ENCODE results near the gene IDH2.

DNA sequence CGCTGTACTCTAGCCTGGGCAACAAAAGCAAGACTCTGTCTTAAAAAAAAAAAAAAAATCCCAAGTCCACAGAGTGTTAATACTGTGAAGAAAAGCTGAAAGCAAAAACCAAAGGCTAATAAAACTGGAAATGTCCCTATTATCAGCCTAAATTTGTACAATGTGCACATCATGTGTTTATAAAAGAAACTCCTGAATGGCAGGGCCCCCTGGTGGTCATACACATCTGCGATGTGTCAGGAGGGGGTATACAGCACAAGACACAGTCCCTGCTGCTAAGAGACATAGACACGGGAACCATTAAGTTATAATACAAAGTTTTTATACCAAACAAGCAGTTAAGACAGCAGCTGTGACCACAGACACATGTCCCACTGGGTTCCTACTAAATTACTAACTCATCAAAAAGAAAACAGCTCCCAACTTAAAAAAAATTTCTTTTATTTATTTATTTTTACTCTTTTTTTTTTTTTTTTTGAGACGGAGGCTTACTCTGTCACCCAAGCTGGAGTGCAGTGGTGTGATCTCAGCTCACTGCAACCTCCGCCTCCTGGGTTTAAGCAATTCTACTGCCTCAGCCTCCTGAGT is 31.0 kb downstream of the IDH2 start:
- TF ChIP-seq, protein P1, sequence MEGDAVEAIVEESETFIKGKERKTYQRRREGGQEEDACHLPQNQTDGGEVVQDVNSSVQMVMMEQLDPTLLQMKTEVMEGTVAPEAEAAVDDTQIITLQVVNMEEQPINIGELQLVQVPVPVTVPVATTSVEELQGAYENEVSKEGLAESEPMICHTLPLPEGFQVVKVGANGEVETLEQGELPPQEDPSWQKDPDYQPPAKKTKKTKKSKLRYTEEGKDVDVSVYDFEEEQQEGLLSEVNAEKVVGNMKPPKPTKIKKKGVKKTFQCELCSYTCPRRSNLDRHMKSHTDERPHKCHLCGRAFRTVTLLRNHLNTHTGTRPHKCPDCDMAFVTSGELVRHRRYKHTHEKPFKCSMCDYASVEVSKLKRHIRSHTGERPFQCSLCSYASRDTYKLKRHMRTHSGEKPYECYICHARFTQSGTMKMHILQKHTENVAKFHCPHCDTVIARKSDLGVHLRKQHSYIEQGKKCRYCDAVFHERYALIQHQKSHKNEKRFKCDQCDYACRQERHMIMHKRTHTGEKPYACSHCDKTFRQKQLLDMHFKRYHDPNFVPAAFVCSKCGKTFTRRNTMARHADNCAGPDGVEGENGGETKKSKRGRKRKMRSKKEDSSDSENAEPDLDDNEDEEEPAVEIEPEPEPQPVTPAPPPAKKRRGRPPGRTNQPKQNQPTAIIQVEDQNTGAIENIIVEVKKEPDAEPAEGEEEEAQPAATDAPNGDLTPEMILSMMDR (IDR thresholded peaks at IDR 0.05; ENCODE audit: low read depth, low read length), result peak; percentile 87
- TF ChIP-seq POLR2A (IDR thresholded peaks at IDR 0.05; ENCODE audit: extremely low read depth, insufficient read length), result no peak
- TF ChIP-seq, protein P2, sequence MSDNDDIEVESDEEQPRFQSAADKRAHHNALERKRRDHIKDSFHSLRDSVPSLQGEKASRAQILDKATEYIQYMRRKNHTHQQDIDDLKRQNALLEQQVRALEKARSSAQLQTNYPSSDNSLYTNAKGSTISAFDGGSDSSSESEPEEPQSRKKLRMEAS (IDR thresholded peaks at IDR 0.05; ENCODE audit: low read depth, low read length), result peak; percentile 92

Data from NB4 (cell line).